RWPE2 (cell line): ENCODE results near the gene UGT1A4.

Experiments used
- ATAC-seq: fragments of 200-7000 bp; cut with Tn5 transposase; 3 replicates; pipeline ENCODE4 v1.9.1; 2021; ENCODE audit warnings: low read depth
- DNase-seq: peaks from one replicate; pipeline ENCODE4 v3.0.0-alpha.2; 2020; ENCODE audit warnings: low spot score
- H3K27ac ChIP-seq: fragments of 450-650 bp; 2 replicates; pipeline ENCODE4 v1.5.1; 2017; ENCODE audit warnings: mild to moderate bottlenecking; ENCODE audit not compliant: poor library complexity, severe bottlenecking
- H3K27me3 ChIP-seq: fragments of 250-450 bp; sonication (Bioruptor Pico); 2 replicates; pipeline ENCODE4 v1.5.1; 2021; ENCODE audit warnings: mild to moderate bottlenecking, moderate library complexity; ENCODE audit not compliant: insufficient read depth, poor library complexity, severe bottlenecking
- H3K36me3 ChIP-seq: fragments of 250-450 bp; sonication (Bioruptor Pico); 2 replicates; pipeline ENCODE4 v1.5.1; 2020; ENCODE audit warnings: low read depth, mild to moderate bottlenecking, moderate library complexity
- H3K4me1 ChIP-seq: fragments of 250-450 bp; sonication (Bioruptor Pico); 2 replicates; pipeline ENCODE4 v1.5.1; 2021; ENCODE audit warnings: mild to moderate bottlenecking, moderate library complexity; ENCODE audit not compliant: insufficient read depth, poor library complexity, severe bottlenecking
- H3K4me3 ChIP-seq: fragments of 250-450 bp; sonication (Bioruptor Pico); 2 replicates; pipeline ENCODE4 v1.5.1; 2021; ENCODE audit warnings: mild to moderate bottlenecking, moderate library complexity; ENCODE audit not compliant: severe bottlenecking
- H3K9me3 ChIP-seq: fragments of 250-450 bp; sonication (Bioruptor Pico); 2 replicates; pipeline ENCODE4 v1.5.1; 2021; ENCODE audit warnings: mild to moderate bottlenecking, moderate library complexity; ENCODE audit not compliant: severe bottlenecking
- TF ChIP-seq, protein P1 (sequence below): fragments of 450-650 bp; IDR thresholded peaks from one replicate; pipeline ENCODE4 v1.5.1; 2017; ENCODE audit warnings: mild to moderate bottlenecking, moderate library complexity; ENCODE audit not compliant: poor library complexity, severe bottlenecking

The UGT1A4 gene

DNA sequence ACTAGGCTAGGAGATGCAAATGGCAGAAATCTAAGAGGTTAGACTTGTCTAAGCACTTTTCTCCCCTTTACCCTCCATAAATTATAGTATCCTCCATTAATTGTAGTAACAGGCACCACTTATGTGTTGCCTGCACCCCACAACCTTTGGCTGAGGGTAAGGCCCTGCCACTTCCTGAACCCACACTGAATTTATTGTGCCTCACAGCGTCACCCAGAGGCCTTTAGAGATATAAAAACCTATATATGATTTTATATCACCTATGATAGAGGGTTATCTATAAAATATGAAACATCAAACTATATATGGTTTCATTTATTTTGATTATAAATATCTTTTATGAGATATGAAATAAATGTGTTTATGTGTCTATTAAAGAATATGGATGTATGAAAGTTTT, 44.2 kb upstream of the UGT1A4 start:
- TF ChIP-seq, protein P1, sequence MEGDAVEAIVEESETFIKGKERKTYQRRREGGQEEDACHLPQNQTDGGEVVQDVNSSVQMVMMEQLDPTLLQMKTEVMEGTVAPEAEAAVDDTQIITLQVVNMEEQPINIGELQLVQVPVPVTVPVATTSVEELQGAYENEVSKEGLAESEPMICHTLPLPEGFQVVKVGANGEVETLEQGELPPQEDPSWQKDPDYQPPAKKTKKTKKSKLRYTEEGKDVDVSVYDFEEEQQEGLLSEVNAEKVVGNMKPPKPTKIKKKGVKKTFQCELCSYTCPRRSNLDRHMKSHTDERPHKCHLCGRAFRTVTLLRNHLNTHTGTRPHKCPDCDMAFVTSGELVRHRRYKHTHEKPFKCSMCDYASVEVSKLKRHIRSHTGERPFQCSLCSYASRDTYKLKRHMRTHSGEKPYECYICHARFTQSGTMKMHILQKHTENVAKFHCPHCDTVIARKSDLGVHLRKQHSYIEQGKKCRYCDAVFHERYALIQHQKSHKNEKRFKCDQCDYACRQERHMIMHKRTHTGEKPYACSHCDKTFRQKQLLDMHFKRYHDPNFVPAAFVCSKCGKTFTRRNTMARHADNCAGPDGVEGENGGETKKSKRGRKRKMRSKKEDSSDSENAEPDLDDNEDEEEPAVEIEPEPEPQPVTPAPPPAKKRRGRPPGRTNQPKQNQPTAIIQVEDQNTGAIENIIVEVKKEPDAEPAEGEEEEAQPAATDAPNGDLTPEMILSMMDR: no peak

DNA sequence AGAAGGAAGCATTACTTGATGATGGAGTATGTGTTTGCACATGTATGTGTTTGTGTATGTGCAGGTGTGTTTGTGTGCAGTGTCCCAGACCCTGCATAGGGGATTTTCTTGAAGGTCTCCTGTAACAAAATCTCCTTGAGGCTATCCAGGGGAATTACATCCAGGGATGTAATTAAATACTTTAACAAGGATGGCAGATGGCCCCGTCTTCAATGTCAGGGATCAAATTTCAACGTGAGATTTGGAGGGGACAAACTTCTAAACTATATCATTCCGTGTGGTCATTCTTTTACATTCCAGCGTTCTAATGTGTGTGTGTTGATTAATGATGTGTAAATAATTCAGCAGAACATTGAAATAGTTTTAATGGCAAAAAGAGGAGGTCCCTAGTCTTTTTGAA, 43.5 kb upstream of the UGT1A4 start:
- no peak for ATAC-seq
- H3K9me3 ChIP-seq: no peaks in the 10 kb centered on the region
- no peaks in the 10 kb centered on the region for H3K27me3 ChIP-seq
- TF ChIP-seq, protein P1: no peak
- H3K4me1 ChIP-seq: no peaks in the 10 kb centered on the region
- no peaks in the 10 kb centered on the region for H3K36me3 ChIP-seq
- no peak overlapping the region for H3K27ac ChIP-seq
- no peak overlapping the region for H3K4me3 ChIP-seq
- no peak for DNase-seq

More for the DNA sequence above, 44.2 kb upstream of the UGT1A4 start:
- Histone ChIP-seq H3K36me3 (no peaks in the 10 kb centered on the region), H3K4me1 (no peaks in the 10 kb centered on the region), H3K27ac (no peak overlapping the region), H3K9me3 (no peaks in the 10 kb centered on the region), H3K4me3 (no peak overlapping the region), H3K27me3 (no peaks in the 10 kb centered on the region)
- ATAC-seq (no peak), DNase-seq (no peak)

DNA sequence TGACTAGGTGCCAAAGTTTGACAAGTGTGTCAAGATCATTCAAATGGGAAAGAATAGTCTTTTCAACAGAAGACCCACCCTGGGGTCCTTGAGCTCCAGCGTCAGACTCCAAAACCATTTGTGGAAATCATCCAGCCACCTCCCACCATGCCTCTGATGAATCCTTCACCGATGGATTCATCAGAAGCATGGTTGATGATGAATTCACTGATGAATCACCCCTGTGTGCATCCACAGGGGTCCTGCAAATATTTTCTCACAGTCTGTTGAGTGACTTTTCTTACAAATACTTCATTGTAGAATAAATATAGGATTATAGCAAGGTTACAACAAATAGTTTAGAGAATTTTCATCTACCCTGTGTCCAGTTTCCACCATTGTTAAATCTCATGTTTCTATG, 42.5 kb upstream of the UGT1A4 start:
- DNase-seq (no peak), ATAC-seq (no peak)
- TF ChIP-seq, protein P1: no peak
- Histone ChIP-seq H3K27ac (no peak overlapping the region), H3K27me3 (no peaks in the 10 kb centered on the region), H3K9me3 (no peaks in the 10 kb centered on the region), H3K36me3 (no peaks in the 10 kb centered on the region), H3K4me1 (no peaks in the 10 kb centered on the region), H3K4me3 (no peak overlapping the region)

DNA sequence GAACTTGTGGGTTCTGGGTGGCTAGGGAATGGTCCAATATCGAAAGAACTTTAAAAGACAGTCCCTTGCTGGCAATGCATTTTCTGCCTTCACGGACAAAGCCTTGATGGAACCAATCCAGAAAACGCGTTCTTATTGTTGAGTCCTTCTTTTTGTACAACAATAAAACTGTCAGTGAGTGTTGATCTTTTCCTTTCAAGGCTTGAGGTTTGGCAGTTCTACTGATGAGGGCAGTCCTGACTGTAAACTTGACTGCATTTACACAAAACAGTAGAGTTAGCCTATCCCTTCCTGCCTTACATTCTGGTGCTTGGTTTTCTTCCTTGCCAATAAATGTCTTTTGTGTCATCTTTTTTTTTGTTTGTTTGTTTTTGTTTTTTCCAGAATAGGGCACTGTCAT, 39.3 kb upstream of the UGT1A4 start:
- Histone ChIP-seq H3K4me1 (no peaks in the 10 kb centered on the region), H3K27me3 (no peaks in the 10 kb centered on the region), H3K36me3 (no peaks in the 10 kb centered on the region), H3K9me3 (no peaks in the 10 kb centered on the region), H3K4me3 (no peak overlapping the region), H3K27ac (no peak overlapping the region)
- TF ChIP-seq, protein P1: no peak
- DNase-seq (no peak), ATAC-seq (no peak)

DNA sequence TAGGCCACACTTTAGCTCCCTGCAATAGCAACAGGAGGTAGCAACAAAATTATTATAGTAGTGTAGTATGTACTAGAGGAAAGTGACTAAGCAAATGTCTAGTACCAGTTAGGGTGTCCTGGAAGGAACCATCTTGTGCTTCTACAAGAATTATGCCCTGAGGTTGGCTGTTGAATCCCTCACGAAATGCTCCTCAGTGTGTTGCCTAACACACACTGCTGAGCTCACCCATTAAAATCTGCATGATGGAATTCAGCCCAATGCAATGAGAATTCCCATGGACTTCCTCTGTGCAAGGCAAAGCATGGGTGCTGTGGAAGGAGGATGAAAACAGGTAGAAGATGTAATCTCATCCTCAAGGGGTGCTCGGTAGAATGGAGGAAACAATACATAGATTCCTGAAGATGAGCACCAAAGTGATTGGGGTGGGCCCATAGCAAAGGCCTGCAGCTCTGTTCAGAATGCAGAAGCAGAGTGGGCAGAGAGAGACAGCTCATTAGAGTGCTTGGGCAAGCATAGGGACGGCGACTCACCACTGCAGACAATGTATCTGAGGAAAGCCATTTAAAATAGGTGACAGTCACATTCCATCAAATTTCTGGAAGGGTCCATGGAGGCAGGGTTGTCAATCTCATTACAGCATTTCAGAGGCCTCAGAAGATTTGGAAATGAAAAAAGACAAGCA, 38.0 kb upstream of the UGT1A4 start:
- Histone ChIP-seq H3K4me3 (no peak overlapping the region), H3K27ac (no peak overlapping the region), H3K9me3 (no peaks in the 10 kb centered on the region), H3K36me3 (no peaks in the 10 kb centered on the region), H3K27me3 (no peaks in the 10 kb centered on the region), H3K4me1 (no peaks in the 10 kb centered on the region)
- TF ChIP-seq, protein P1: no peak
- ATAC-seq (no peak), DNase-seq (no peak)
